GM19463 (cell line): ENCODE results near the gene ZSWIM9.
"Not testable (repeated sequence)": the region's sequence is repeated elsewhere in the genome, so short reads cannot be mapped to it uniquely, and the experiment has no call there.

Experiments used
- ATAC-seq: cut with Tn5 transposase; IDR thresholded peaks from one replicate; pipeline ENCODE4 v1.9.1; 2021; ENCODE audit warnings: mild to moderate bottlenecking, moderate library complexity; ENCODE audit not compliant: unreplicated experiment

ZSWIM9 gene

DNA sequence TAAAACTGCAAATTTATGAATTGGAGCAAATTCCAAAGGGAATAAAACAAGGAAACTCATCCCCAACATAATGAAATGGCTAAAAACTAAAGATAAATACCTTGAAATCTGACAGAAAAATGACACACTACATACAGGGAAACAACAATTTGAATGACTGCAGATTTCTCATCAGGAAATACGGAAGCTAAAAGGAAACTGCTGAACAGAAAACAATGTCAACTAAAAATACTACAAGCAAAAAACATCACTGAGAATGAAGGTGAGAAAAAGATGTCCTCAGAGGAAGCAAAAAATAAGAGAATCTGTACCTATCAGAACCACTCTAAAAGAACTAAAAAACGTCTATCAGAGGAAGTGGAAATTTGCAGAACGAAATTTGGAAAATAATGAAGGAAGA is 39.5 kb downstream of the ZSWIM9 start:
- no peak for ATAC-seq

DNA sequence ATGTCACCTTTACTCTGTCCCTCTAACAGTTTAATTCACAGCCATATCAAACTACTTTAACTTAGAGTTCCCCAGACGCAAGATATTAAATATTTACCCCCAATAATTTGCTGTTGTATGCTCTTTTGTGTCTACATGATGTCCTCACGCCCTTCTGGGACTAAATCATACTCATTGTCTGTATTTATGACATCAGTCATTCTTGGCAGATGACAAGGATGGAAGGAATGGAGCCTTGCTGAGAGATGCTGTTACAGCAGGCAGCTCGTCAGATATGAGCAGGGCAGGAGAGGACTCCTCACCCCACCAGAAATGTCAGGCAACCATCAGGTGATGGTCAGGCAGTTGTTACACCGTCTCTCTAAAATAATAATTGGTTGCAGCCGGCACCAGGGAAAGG is 43.5 kb downstream of the ZSWIM9 start:
- ATAC-seq: no peak

DNA sequence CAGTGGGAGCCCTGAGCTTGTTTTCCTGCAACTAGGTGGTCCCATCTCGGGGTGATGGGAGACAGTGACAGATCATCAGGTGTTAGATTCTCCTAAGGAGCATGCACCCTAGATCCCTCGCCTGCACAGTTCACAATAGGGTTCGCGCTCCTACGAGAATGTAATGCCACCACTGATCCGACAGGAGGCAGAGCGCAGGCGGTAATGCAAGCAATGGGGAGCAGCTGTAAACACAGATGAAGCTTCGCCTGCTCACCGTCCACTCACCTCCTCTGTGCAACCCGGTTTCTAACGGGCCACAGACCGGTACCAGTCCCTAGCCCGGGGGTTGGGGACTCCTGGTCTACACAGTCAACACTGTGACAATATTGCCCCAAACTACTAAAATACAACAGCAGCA is 46.5 kb downstream of the ZSWIM9 start:
- ATAC-seq: no peak

DNA sequence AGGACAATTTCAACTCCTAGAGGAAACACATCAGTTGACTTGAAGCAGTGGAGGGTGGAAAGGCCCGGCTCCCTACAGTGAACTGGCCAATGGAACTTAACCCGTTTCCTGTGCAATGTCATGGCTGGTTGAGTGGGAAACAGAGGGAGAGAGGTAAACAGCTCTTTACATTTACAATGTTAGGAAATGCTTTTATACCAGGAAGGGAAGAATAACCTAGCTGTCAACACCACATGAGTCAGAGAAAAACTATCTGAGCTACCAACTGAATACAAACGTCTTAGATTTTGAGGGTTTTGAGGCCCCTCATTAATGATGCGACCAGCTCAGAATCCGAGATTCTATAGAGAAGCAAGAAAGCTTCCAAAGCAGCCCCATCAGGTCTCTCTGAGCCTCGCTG is 48.5 kb downstream of the ZSWIM9 start:
- no peak for ATAC-seq

DNA sequence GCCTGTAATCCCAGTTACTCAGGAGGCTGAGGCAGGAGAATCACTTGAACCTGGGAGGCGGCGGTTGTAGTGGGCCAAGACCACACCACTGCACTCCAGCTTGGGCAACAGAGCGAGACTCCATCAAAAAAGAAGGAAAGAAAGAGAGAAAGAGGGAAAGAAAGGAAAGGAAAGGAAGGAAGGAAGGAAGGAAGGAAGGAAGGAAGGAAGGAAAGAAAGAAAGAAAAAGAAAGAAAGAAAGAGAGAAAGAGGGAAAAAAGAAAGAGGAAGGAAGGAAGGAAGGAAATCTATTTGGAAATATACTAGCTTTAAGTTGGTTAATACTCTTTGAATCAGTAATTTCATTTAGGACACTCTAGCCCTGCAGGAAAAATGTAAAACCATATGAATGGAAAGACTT is 50.3 kb downstream of the ZSWIM9 start:
- not testable (repeated sequence) for ATAC-seq

DNA sequence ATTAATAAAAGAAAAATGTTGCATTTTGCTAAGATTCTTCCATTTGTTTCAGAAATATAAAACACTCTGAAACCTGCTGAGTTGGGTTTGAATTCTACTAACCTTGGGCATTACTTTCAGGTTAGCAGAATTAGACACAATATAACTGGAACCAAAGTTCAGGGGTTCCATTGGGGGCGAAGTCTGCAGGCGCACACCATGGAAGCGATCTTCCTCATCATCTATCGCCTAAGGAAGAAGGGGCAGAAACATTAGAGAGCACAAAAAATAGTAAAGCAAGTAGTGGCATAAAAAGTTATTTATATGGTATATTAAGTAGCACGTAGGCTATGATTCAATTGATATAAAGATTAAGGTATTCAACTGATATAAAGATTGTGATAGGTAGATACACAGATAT is 51.1 kb downstream of the ZSWIM9 start:
- ATAC-seq: no peak

DNA sequence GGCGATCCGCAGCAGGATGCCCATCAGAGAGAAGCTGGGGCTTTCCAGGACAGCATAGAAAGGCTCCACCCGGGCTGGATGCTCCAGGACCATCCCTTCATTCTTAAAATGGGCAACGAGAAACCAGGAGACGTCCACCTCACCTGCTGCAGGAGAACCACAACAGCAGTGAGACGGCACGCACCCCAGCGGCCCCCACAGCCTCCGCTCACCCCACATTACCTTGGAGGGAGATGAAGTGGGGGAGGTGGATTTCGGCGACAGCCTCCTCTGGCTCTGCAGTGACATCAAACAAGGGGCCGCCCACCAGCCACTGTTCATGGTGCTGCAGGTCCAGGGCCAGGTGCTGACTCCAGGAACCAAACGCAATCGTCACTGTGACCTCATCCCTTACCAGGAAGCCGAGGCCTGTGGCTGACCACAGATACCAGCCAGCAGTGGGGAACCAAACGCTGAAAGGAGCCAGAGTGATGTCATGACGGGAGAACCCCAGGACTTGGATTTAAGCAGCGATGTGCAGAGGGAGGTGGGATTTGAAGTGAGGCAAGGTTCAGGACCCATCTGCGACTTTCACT is 60.2 kb downstream of the ZSWIM9 start:
- no peak for ATAC-seq

DNA sequence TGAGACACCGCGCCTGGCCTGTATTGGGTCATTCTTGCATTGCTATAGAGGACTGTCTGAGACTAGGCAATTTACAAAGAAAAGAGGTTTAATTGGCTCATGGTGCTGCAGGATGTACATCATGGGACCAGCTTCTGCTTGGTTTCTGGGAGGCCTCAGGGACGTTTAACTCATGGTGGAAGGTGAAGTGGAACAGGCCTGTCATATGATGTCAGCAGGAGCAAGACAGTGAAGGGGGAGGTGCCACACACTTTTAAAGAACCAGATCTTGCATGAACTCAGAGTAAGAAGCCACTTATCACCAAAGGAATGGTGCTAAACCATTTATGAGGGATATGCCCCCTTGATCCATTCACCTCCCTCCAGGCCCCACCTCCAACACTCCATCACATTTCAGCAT is 66.6 kb downstream of the ZSWIM9 start:
- no peak for ATAC-seq

DNA sequence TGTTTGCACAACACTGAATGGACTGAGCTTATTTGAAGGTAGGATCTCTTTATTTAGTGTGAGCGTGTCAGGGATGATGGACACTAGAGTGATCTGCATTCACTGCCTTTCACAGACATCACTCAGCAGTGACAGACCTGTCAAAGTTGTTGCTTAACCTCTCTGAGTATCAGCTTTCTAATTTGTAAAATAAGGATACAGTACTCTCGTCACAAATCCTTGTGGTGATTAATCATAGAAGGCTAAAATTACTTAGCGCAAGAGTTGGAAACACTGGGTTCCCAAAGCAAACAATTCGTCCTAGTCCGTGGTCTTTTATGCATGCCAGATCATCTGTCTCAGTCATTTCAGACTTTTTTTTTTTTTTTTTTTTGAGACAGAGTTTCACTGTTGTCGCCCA is 68.6 kb downstream of the ZSWIM9 start:
- no peak for ATAC-seq

DNA sequence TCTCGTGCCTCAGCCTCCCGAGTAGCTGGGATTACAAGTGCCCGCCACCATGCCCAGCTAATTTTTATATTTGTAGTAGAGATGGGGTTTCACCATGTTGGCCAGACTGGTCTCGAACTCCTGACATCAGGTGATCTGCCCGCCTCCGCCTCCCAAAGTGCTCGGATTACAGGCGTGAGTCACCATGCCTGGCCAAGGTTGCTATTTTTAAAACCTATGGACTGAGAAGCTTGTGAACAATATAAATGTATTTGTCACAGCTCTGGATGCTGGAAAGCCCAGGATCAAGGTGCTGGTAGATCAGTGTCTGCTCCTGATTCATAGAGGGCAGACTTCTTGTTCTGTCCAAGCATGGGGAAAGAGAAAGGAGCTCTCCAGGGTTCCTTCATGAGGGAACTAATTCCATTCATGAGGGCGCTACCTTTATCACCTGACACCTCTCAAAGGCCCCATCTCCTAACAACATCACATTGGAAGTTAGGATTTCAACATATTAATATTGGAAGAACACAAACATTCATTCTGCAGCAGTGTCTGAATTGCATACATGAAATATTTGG is 69.2 kb downstream of the ZSWIM9 start:
- ATAC-seq: no peak

DNA sequence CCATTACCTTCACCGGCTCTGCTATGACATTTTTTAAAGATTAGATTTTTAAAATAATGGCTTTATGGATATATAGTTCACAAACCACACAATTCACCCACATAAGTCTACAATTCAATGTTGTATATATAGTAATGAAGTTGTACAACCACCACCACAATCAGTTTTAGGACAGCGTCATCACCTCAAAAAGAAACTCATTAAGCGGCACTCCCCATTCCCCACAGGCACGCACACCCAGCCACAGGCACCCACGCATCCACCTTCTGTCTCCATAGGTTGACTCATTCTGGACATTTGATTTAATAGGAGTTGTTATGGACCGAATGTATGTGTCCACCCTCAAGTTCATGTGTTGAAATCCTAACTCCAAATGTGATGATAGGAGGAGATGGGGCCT is 71.3 kb downstream of the ZSWIM9 start:
- ATAC-seq: not testable (repeated sequence)

DNA sequence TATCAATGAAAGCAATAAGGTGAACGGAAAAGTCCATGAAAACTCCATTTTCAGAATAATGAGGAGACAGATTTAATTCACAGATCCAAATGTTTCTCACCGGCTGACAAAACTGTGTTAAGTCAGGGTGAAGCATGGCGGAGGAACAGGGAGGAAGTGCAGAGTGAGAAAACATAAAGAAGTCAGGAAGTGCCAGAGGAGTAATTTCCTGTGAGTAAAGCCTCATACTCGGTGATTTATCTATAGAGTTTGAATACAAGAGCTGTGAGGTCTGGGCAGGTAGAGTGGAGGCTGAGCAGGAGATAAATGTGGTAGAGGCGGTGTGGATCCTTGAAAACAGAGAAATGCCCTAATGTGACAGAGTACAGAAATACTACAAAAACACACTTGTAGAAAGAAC is 73.8 kb downstream of the ZSWIM9 start:
- ATAC-seq: no peak

DNA sequence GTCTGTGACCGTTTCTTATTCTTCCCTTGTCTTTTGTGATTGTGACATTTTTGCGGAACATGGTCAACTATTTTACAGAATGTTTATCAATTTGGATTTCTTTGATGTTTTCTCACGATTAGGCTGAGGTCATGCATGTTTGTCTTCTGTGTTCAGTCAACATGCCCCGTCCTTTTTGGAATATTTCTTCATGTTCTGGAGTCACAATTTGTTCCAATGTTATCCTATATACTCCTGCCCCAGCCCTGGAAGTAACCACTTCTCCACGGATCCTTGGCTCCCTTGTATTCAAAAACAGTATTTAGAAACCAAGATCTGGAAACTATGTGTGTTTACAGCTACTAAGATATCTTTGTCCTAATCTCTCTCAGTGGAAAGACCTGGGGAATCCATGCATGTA is 75.6 kb downstream of the ZSWIM9 start:
- ATAC-seq: no peak

DNA sequence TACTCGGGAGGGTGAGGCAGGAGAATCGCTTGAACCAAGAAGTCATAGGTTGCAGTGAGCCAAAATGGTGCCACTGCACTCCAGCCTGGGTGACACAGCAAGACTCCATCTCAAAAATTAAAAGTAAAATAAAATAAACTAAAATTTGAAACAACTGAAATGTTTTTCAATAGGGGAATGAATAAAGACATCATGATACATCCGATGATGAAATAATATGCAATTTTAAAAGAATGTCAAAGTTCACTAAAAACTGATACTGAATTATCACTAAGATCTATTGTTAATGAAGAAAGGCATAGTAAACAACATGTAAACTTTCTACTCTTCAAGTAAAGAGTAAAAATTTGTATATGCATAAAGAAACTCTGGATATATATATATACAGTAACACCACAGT is 76.7 kb downstream of the ZSWIM9 start:
- ATAC-seq: no peak
